HL-60/S4 (cell line): Measurements from ENCODE around the gene ZNF273.
"Not testable (repeated sequence)": the region's sequence is repeated elsewhere in the genome, so short reads cannot be mapped to it uniquely, and the experiment has no call there.

Source experiments
- in situ Hi-C: fragments of 300-500 bp; cut with MboI; formaldehyde crosslinking; loops from 2 replicates; pipeline ENCODE4 v1.14.3; 2022; ENCODE audit warnings: low sequenced_read_pairs

ZNF273 gene

DNA sequence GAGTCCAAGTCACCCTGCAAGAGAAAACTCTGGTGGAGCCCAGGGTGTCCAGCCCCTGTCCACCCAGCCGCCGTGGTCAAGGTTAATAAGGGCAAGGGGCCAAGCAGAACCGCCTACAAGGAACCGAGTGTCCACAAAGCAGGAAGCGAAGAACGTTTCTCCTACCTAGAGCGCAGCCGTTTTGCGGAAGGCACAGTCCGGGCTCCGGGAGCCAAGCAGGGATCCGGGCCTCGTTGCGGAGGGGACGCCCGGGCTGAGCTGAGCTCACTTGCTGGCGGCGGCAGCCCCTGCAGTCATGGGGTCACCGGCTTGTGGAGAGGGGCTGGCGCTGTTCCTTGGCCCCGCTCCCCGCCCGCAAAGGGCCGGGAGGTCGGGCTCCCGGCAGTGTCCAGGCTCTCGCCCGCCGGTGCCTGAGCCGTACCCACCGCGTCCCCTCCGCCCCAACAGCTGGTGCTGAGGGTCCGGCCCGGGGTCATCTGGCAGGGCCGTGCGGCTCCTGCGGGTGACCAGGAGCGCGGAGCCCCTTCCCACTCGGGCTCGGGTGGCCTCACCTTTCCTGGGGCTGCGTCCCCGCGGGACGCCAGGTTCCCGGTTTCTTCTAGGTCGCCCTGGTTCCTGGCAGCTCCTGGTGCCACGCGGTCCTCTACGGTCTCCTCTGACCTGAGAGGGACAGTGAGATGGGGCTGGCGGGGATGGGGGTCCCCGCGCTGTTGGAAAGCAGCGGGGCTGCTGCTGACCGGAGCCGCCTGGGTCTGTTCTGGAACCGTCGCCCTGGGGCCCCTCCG lies 14.0 kb upstream of the ZNF273 start:
- in situ Hi-C loops = no loop called here

DNA sequence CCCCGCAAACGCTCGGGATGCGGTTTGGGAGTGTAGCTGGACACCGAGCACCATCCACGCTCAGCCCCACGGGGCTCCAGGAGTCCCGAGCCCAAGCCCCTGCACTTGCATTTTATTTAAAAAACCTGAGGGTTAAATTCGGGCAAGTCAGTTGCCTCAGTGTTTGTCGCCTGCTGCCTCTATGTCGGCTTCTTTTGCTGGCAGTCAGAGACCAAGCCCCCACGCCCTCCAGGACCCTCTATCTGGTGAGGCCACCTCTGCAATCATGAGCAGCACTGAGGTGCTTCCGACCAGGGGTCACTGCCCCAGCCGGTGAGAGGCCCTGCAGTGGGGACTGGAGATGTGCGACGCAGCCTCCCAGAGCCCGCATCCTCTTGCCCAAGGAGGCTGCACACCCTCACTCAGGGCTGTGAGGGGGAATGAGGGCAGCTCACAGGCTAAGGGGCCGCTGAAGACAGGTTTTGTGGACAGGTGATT lies 13.3 kb upstream of the ZNF273 start:
- in situ Hi-C loops = no loop called here

DNA sequence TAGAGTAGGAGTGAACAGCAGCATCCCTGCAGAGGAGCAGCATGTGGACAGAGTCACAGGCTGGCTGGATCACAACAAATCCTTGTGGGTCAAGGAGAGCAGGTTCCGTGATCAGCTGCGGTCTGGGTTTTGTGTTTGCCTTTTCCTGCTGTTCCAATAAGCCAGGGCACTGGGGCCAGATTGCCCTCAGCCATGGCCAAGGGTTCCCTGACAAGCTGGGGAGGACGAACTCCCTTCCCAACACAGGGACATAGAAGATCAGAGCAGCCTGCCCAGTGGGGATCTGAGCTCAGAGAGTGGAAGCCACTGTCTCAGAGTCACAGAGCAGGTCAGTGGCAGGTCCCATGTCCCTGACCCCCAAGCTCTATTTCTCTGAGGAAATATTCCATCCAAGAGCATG lies 12.8 kb upstream of the ZNF273 start:
- in situ Hi-C loops = not testable (repeated sequence)

DNA sequence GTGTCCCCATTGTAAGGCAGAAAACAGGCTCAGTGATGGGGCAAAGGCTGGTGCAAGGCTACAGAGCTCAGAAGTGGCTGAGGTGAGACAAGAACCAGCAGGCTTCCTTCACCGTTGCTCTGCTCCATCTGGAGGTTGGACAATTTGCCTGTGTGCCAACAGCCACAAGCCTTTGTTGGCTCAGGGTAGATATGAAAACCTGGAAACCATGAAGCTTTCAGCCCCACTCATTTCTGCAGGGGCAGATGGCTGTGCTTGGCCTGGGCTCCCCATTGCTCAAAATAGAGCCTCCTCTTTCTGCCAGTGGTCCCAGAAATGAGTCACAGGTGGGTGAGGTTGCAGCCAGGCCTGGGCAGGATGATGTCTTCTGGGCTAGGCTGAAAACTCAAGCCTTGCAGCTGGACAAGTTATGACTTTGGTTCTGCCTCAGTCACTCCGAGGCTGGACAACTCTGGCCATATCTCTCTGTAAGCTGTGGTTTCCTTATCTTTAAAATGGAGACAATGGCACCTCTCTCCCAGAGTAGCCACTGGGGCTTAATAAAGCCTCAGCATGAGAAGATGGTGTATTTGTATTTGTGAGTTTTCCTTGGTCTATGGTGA lies 12.2 kb upstream of the ZNF273 start:
- in situ Hi-C loops = no loop called here

DNA sequence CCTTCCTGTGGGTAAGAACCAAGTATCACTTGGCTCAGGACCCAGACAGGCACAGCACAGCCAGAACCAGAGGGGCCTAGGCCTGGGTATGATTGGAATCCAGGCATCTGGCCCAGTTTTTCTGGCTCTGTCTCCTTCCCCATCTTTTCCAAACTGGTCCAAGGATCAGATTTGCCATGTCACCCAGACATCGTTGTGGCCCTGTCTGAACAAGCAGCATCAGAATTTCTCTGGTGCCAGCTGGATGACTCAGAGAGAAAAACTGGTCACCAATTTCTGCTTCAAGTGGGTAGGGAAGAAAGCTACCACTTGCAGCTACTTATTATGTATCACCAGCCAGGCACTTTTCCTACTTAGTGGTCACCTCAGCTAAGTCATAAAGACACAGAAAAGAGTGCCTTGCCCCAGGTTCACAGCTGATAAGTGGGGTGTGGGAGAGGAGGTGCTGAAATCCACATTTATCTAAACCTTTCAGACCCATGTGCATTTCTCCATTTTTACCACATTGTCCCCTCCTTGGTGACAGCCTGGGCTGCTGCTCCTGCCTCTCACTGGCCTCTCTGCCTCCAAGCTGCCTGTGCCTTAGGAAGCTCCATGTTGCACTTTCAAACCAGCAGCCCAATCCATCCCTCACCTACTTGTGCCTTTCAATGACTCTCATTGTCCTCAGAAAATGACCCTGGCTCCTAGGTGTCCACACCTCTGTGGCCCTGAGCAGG lies 11.6 kb upstream of the ZNF273 start:
- in situ Hi-C loops = not testable (repeated sequence)

DNA sequence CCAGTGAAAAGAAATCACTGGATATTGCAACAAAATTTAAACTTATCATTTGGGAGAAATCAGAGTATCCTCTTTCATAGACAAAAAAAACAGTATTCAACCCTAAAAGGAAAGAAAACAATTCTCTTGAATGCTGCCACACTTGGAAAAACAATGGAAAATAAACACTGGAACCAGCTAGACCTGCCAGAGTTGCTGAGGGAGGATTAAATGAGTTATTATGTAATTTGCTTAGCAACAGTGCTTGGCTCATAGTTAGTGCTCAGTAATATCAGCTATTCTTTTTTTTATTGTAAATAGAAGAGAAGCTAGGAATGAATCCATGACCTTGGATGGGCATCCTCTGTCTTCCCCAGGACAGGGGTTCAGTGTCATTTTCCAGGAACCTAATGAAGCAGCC lies 11.0 kb upstream of the ZNF273 start:
- in situ Hi-C loops = no loop called here

DNA sequence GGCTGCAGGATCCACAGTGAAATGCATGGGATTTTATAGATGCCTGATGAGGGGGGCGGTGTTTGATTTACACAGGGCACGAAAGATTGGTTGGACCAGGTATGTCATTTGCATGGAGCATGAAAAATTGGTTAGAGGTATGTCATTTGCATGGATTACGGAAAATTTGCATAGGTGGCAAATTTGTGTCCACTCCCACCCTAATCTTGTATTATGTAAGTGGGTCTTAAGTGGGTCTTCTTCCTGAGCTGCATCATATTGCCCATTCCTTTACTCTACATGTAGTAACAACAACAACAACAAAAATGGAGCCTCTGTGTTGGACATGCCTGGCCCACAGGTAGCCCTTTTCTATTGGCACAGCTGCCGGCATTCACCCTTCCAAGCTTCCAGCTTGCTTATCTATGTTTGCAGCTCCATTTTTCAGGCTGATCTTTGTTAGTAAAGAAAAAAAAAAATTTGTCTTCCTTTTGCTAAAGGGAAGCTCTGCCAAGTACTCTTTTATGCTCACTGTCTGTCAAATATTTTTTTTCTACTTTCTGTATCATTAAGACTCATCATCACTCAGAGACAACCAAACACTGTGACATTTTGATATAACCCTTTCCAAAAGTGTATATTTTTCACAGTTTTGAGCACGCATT lies 10.3 kb upstream of the ZNF273 start:
- in situ Hi-C loops = no loop called here

DNA sequence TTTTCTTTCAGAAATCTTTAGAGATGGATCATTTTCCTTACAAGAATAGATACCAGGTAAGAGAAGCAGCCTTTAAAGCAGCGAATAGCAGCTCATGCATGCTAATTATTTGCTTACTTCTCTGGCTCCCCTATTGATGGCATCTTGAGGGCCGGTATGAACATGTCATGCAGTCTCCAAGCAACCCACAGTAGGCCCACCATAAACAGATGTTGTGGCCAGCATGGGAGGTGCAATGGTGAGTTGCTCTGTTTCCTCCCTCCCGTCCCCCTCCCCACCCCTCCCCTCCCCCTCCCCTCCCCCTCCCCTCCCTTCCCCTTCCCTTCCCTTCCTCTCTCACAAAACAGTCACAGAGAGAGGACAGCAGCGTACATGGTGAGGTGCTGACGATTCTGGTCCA lies 9.7 kb upstream of the ZNF273 start:
- in situ Hi-C loops = no loop called here

DNA sequence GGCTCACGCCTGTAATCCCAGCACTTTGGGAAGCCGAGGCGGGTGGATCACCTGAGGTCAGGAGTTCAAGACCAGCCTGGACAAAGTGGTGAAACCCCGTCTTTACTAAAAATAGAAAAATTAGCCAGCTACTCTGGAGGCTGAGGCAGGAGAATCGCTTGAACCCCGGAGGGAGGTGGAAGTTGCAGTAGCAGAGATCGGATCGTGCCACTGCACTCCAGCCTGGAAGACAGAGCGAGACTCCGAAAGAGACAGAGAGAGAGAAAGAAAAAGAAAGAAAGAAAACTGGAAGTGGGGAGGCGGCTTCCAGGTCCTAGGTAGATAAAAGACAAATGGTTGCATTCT lies 640 bp upstream of the ZNF273 start:
- in situ Hi-C loops = not testable (repeated sequence)

DNA sequence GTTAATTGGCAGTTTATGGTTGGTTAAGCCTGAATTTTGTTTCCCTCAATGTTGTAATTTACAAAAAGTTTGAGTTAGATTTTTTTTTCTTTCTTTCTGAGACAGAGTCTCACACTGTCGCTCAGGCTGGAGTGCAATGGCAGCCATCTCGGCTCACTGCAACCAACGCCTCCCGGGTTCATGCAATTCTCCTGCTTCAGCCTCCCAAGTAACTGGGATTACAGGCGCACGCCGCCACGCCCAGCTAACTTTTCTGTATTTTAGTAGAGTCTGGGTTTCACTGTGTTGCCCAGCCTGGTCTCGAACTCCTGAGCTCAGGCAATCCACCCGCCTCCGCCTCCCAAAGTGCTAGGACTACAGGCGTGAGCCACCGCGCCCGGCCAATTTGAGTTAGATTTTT lies 935 bp downstream of the ZNF273 start:
- in situ Hi-C loops = no loop called here

DNA sequence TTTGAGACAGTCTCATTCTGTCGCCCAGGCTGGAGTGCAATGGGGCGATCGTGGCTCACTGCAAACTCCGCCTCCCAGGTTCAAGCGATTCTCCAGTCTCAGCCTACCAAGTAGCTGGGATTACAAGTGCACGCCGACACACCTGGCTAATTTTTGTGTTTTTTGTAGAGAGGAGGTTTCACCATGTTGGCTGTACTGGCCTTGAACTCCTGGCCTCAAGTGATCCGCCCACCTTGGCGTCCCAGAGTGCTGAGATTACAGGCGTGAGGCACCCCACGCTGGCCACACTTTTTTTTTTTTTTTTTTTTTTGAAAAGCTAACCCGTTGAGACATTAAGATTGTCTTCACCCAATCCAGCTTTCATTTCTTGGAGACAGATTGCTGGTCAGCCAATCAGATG lies 2.1 kb downstream of the ZNF273 start:
- in situ Hi-C loops = no loop called here

DNA sequence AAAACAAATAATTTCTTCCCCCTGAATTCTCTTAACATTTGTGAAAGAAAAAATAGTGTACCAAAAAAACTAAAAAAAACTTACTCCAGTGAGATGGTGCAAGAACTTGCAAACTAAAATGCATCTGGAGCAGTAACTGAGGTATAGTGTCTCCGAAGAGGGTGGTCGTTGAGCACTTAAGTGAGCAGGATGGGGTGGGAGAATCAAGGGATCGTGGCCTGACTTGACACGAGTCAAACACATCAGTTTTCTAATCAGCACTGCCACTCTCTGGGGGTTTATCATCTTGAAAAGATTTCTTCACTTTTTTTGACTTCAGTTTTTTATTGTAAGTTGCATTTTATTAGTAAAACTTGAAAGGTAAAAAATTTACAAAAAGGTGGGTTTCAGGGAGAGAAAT lies 2.5 kb downstream of the ZNF273 start:
- in situ Hi-C loops = no loop called here

DNA sequence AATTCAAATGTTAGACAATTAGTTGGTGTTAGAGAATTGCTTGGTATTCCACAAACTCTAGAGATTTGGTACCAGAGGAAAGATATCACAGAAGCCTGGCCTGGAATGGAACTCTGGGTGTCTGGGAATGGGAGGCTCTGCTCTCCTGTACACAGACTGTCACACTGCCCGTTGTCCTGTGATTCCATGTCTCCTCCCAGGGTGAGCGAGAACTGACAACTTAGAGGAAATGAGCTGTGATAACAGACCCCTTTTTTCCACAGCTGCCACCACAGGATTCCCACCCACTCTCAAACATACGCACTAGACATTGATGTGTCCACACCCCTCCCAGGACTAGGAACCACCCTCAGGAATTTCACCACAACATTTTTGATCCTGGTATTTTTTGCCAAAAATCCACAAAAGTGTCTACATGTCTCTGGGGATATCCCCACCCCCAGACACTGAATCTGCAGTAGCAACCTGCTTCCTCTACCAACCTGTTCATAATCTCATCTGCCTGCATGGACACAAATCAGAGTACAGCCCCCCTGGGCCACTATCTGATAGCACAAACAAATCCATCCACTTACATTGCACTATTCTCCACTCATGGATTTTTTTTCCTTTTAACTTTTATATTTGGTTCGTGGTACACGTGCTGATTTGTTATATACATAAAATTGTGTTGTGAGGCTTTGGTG lies 4.7 kb downstream of the ZNF273 start:
- in situ Hi-C loops = no loop called here

DNA sequence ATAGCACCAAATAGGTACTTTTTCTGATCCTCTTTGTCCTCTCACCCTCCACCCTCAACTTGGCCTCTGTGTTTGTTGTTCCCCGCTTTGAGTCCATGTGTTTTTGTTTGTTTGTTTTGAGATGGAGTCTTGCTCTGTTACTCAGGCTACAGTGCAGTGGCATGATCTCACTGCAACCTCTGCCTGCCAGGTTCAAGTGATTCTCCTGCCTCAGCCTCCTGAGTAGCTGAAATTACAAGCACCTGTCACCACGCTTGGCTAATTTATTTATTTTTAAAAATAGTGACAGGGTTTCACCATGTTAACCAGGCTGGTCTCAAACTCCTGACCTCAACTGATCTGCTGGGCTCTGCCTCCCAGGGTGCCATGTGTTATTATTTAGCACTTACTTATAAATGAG lies 5.3 kb downstream of the ZNF273 start:
- in situ Hi-C loops = no loop called here

DNA sequence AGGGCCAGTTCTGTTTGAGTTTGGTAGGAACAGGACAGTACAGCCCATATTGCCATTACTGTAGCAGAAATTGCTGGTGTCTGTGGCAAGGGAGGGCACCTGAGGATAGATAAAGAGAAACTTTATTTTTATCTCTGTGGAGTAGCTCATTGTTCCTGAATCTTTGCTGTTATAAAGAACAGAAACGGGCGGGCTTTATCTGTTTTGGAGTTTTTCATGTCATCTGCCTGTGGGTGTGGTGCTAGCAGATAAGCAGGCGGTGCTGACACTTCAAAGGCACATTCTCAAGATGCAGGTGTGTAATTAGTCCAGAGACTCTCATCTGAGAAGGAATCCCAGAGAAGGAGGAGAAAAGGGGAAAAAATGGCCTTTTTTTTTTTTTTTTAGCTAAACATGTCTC lies 11.5 kb downstream of the ZNF273 start:
- in situ Hi-C loops = no loop called here

DNA sequence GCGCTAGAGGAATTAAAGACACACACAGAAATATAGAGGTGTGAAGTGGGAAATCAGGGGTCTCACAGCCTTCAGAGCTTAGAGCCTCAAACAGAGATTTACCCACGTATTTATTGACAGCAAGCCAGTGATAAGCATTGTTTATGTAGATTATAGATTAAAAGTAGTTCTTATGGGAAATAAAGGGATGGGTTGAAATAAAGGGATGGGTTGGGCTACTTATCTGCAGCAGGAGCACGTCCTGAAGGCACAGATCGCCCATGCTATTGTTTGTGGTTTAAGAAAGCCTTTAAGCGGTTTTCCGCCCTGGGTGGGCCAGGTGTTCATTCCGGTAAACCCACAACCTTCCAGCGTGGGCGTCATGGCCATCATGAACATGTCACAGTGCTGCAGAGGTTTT lies 12.2 kb downstream of the ZNF273 start:
- in situ Hi-C loops = not testable (repeated sequence)

DNA sequence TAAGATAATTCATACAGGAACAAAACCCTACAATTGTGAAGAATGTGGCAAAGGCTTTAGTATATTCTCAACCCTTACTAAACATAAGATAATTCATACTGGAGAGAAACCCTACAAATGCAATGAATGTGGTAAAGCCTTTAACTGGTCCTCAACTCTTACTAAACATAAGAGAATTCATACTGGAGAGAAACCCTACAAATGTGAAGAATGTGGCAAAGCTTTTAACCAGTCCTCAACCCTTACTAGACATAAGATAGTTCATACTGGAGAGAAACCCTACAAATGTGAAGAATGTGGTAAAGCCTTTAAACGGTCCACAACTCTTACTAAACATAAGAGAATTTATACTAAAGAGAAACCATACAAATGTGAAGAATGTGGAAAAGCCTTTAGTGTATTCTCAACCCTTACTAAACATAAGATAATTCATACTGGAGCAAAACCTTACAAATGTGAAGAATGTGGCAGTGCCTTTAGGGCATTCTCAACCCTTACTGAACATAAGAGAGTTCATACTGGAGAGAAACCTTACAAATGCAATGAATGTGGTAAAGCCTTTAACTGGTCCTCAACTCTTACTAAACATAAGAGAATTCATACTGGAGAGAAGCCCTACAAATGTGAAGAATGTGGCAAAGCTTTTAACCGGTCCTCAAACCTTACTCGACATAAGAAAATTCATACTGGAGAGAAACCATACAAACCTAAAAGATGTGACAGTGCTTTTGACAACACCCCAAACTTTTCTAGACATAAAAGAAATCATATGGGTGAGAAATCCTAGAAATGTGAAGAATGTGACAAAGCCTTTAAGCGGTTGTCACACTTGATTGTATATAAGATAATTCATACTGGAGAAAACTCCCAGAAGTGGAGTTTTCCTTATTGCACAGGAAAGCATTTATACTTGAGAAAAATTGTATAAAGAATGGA lies 25.4 kb downstream of the ZNF273 start:
- in situ Hi-C loops = not testable (repeated sequence)

DNA sequence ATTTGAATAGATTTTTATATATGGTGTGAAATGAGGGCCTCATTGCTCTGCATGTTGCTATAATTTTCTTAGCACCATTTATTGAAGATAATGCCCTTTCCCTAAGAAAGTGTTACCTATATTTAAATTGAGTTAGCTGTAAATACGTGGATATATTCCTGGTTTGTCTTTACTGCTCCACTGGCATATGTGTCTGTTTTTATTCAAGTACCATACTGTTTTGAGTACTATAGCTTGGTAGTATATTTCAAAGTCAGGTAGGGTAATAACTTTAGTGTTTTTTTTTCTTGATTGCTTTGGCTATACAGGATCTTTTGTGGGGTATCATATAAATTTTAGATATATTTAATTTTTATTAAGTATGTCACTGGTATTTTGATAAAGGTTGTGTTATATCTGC lies 31.4 kb downstream of the ZNF273 start:
- in situ Hi-C loops = no loop called here

DNA sequence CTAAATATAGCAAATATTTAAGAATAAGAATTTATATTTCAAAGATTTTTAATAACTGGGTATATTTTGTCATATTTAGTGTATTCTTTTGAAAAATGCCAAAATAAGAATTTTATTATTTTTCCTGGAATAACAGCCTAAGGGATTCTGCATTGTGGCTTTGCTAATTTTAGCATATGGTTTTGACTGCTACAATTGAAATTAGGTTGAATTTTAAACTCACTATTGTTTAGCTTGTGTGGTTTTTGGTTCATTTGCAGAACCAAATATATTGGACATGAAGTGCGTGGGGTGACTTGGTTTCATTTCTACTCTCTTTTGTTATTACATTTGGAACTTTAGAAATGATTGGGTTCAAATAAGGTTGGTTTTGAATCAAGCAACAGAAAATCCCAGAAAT lies 35.5 kb downstream of the ZNF273 start:
- in situ Hi-C loops = no loop called here

DNA sequence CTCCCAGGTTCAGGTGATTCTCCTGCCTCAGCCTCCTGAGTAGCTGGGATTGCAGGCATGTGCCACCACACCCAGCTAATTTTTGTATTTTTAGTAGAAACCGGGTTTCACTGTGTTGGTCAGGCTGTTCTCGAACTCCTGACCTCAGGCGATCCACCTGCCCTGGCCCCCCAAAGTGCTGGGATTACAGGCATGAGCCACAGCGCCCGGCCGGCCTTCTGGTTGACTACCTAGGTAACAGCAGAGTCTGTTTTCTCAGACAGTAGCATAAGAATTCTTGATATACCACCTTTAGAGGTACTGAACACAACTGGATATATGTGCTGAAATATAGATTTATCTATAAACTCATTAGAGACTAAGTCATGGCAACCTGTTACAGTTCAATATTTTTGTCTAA lies 36.9 kb downstream of the ZNF273 start:
- in situ Hi-C loops = not testable (repeated sequence)
